PC-9 (cell line): Measurements from ENCODE around the gene TOR1A.

Source experiments
- EZH2 ChIP-seq: fragments of 200-600 bp; sonication (generic); IDR thresholded peaks from 2 replicates; pipeline ENCODE4 v1.8.0; 2017; ENCODE audit warnings: antibody characterized with exemption, low read depth
- TF ChIP-seq, protein P1 (sequence below): fragments of 200-600 bp; sonication (generic); conservative IDR thresholded peaks from 2 replicates; pipeline ENCODE4 v1.6.1; 2017; ENCODE audit warnings: mixed run types, antibody characterized with exemption, mild to moderate bottlenecking, moderate library complexity

DNA sequence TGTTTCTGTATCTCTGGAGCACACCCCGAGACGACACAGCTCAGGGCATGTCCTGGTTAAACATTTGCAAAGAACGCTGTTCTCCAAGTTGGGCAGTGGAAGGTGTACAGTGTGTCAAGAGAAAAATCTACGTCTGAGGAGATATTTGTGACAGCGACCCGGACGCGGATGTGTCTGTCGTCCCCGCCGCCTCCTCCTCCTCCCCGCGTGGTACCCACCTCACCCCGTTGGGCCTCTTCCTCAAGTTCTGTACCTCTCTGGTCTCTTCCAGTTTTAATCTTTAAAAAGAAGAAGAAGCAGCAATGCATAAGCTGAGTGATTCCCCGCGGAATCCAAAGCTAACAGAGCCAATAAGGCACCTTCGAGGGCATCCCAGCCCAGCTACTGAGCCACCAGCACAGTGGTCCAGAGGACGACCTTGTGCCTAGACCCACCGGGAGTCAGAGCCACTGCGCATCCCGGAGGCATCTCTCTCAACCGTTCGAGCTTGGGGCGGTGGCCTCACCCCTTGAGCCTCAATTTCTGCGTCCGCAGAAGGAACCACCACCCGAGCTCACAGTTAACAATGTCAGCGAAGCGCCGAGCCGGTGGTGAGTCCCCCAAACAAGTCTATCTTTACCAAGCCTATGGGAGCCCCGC, 10.7 kb upstream of the TOR1A start:
- TF ChIP-seq, protein P1, sequence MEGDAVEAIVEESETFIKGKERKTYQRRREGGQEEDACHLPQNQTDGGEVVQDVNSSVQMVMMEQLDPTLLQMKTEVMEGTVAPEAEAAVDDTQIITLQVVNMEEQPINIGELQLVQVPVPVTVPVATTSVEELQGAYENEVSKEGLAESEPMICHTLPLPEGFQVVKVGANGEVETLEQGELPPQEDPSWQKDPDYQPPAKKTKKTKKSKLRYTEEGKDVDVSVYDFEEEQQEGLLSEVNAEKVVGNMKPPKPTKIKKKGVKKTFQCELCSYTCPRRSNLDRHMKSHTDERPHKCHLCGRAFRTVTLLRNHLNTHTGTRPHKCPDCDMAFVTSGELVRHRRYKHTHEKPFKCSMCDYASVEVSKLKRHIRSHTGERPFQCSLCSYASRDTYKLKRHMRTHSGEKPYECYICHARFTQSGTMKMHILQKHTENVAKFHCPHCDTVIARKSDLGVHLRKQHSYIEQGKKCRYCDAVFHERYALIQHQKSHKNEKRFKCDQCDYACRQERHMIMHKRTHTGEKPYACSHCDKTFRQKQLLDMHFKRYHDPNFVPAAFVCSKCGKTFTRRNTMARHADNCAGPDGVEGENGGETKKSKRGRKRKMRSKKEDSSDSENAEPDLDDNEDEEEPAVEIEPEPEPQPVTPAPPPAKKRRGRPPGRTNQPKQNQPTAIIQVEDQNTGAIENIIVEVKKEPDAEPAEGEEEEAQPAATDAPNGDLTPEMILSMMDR: no peak
- TF ChIP-seq EZH2: no peak
